HEK293T (cell line): ENCODE measurements around the gene PRDX6.

Experiments used
- ARNT ChIP-seq: fragments of 450-650 bp; IDR thresholded peaks from 2 replicates; pipeline ENCODE4 v1.6.1; 2017; ENCODE audit warnings: mild to moderate bottlenecking
- BHLHE40 ChIP-seq: fragments of 450-650 bp; IDR thresholded peaks from 2 replicates; pipeline ENCODE4 v1.6.1; 2016; ENCODE audit warnings: mild to moderate bottlenecking, moderate library complexity, borderline replicate concordance
- FOXM1 ChIP-seq: fragments of 450-650 bp; IDR thresholded peaks from 2 replicates; pipeline ENCODE4 v1.6.1; 2017; ENCODE audit warnings: mild to moderate bottlenecking, borderline replicate concordance
- HDGF ChIP-seq: fragments of 450-650 bp; IDR thresholded peaks from 2 replicates; pipeline ENCODE4 v1.6.1; 2017; ENCODE audit warnings: antibody characterized with exemption, borderline replicate concordance
- L3MBTL2 ChIP-seq: fragments of 450-650 bp; conservative IDR thresholded peaks from 2 replicates; pipeline ENCODE4 v1.6.1; 2016; ENCODE audit warnings: mild to moderate bottlenecking
- PKNOX1 ChIP-seq: fragments of 450-650 bp; IDR thresholded peaks from 2 replicates; pipeline ENCODE4 v1.6.1; 2016
- SP1 ChIP-seq: fragments of 450-650 bp; IDR thresholded peaks from 2 replicates; pipeline ENCODE4 v1.6.1; 2017
- SUZ12 ChIP-seq: fragments of 450-650 bp; IDR thresholded peaks from 2 replicates; pipeline ENCODE4 v1.6.1; 2016; ENCODE audit warnings: mild to moderate bottlenecking
- ZNF384 ChIP-seq: fragments of 450-650 bp; IDR thresholded peaks from 2 replicates; pipeline ENCODE4 v1.6.1; 2016

- TF ChIP-seq HDGF (no peak), FOXM1 (no peak), SP1 (no peak), L3MBTL2 (no peak), ARNT (no peak), PKNOX1 (no peak), BHLHE40 (no peak), ZNF384 (no peak), SUZ12 (no peak)
Observed at GRCh38 chr1:173453982-173454381, 23.2 kb upstream of the PRDX6 start.
